Measurements from ENCODE around the gene ARGFX. TPM values are rescaled to one million over a fixed set of nuclear protein-coding genes. Genes with fewer than 3 reads are reported as not detected.
"Not testable (repeated sequence)": the region's sequence is repeated elsewhere in the genome, so short reads cannot be mapped to it uniquely, and the experiment has no call there.

The ARGFX gene
- total RNA-seq, 1 donor from 2014 or later, result not detected

DNA sequence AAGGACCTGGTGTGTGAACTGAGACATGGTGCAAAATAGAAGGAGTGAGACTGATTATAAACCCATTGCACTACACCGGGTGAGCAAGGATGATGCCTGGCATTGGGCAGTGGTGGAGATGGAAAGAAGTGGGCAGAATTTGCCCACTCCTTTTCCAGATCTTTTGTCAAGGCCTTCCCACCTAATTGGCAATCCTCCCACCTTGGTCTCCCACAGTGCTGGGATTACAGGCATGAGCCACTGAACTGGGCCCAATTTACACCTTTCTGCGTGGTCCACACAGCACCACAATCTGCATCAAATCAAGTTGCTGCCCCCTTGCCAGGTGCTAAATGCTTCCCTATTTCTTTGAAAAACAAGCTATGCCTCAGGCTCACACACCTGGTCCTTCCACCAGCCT lies 30.8 kb downstream of the ARGFX start:
- no peak for DNase-seq (ENCODE audit: low read depth)

DNA sequence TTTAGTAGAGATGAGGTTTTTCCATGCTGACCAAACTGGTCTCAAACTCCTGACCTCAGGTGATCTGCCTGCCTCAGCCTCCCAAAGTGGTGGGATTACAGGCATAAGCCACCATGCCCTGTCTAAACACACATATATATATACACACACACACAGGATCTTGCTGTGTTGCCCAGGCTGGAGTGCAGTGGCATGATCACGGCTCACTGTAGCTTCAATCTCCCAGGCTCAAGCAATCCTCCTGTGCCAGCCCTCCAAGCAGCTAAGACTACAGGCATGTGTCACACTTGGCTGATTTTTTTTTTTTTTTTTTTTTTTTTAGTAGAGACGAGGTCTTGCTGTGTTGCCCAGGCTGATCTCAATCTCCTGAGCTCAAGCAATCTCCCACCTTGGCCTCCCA lies 32.2 kb downstream of the ARGFX start:
- not testable (repeated sequence) for DNase-seq (ENCODE audit: low read depth)

DNA sequence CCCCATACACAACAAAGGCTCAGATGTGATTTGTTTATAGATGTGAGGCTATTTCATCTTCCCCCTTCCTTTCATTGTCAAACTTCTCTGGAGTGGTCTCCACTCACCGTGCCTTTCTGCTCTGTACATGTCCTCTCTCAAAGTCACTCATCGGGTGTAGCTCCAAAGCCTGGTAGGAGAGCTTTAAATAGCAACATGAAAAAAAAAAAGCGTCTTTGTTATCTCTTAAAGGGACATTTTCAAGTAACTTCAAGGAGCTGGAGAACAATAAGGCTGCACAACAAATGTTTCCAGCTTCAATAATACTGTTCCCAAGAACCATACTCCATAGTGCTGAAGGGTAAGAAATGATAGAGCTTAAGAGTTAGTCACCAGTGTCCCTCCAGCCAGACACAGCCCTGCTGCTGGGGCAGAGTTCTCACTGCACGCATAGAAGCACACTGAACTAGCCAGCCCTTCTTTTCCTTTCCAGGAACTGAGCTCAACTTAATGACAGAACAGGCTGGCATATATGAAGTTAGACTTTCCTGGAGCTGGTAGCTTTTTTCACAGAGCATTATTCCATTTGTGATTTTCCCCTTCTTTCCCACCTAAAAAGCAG lies 33.6 kb downstream of the ARGFX start:
- no peak for DNase-seq (ENCODE audit: low read depth)

DNA sequence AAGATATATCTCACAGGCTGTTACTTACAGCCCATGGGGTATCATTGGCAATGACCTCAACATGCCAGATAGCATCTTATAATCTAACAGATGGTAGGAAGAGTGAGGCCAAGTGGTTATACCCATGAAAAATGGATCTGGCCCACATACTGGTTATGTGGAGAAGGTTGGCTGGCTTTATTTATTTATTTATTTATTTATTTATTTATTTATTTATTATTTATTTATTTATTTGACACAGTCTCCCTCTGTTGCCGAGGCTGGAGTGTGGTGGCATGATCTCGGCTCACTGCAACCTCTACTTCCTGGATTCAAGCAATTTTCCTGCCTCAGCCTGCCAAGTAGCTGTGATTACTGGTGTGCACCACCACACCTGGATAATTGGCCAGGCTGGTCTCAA lies 37.0 kb downstream of the ARGFX start:
- DNase-seq (ENCODE audit: low read depth), result no peak

DNA sequence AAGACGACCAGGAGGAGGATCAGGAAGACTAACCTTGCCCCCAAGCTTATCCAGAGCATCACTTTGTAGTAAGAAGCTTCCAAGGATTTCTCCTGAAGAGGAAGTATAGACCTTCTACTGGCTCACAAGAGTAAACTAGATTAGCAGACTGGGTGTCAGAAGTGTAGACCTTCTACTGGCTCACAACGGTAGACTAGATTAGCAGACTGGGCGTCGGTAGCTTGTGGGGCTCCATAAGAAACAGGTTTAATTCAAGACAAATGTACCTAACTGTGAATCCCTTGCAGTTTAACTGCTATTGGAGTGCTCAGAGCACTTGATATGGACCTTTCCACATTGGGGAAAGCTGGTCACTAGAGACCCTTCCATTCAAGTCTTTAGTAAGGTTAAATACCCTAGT lies 38.4 kb downstream of the ARGFX start:
- DNase-seq (ENCODE audit: low read depth), result no peak

Other genes with a start within 250 kb of the ARGFX start
- gene POLQ, start 22.0 kb upstream of the ARGFX start, total RNA-seq, result 0.16 and 1.2 TPM in 2 replicates
- 0.83 TPM in 1 of 2 replicates, not detected in the other for gene FBXO40, start 25.4 kb downstream of the ARGFX start, total RNA-seq
- gene HCLS1, start 93.0 kb downstream of the ARGFX start, total RNA-seq, result 0.31 TPM in 1 of 2 replicates, not detected in the other
- gene GOLGB1, start 181.8 kb downstream of the ARGFX start, total RNA-seq, result 47.5 and 48.1 TPM in 2 replicates